Neuron (in vitro differentiated cells): Measurements from ENCODE around the gene MKNK1.

ENCODE experiments used
- H2AFZ ChIP-seq: one replicate; pipeline ENCODE4 v1.6.1; 2013; ENCODE audit warnings: low read depth, mild to moderate bottlenecking, inconsistent platforms, low read length, moderate library complexity
- H3K27me3 ChIP-seq: one replicate; pipeline ENCODE4 v1.6.1; 2013; ENCODE audit warnings: low read length; ENCODE audit not compliant: insufficient read depth
- H3K36me3 ChIP-seq: one replicate; pipeline ENCODE4 v1.6.1; 2013; ENCODE audit warnings: low read length; ENCODE audit not compliant: insufficient read depth
- H3K4me1 ChIP-seq: one replicate; pipeline ENCODE4 v1.6.1; 2013; ENCODE audit warnings: low read length; ENCODE audit not compliant: insufficient read depth
- H3K4me3 ChIP-seq: 2 replicates; pipeline ENCODE4 v1.5.1; 2013; ENCODE audit warnings: mild to moderate bottlenecking, low read length, moderate library complexity
- H3K9me3 ChIP-seq: one replicate; pipeline ENCODE4 v1.6.1; 2013; ENCODE audit warnings: low read length

The MKNK1 gene

DNA sequence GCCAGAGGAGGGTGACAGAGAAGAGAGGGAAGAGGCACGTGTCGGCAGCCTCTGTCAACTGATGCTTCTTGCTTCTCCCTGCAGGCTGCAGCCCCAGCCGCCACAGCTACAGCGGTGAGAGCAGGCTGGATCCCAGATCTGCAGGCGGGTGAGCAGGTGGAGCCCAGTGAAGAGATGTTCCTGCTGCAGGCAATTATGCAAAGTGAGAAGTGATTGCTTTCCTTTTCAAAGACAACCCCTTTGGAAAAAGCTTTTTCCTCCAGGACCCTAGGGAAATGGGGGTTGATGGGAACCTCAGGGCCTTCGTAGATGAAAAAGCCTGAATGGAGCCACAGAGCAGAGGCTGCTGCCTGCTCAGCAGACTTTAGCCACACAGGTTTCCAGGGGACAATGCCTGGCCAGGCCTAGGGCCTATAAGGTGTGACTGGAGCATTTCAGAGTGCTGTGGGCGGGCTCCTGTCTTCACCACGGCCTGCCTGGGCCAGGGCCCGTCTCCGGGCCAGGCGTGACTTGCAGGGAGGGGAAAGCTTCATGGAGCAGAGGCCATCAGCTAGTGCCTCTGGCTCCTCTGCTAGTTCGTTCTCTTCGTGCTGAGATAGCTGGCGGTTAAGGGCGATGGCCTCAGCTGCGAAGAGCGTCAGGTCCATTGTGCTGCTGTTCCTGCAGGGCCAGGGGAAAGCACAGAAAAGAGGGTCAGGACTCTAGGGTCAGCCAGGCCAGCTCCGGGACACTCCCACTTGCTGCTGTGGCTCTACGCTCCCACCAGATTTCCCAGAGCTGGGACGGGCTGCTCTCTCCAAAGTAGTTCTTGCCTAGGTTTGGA lies 45.7 kb downstream of the MKNK1 start:
- Histone ChIP-seq H3K9me3 (no peaks in the 10 kb centered on the region), H3K4me1 (peaks cover 23% of the 10 kb centered on the region), H3K4me3 (no peak overlapping the region), H3K36me3 (peaks cover 12% of the 10 kb centered on the region), H3K27me3 (no peaks in the 10 kb centered on the region), H2AFZ (no peak overlapping the region)

DNA sequence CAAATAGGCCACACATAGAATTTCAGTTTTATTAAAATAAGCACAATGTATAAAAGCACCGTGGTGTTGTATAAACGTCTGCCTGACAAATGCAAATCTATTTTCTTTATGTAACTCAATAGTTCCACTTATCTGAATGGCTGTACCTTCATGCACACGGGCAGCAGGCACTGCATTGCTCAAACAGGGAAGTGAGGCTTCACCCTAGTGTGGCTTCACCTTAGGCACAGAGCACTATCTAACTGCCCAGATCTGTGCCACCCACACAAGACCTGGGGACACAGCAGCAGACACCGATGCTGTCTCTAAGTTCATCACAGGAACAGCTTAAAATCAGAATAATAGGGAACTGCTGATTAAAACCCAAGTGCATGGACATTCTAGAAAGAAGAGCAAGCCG lies 46.7 kb downstream of the MKNK1 start:
- Histone ChIP-seq H3K4me1 (peaks cover 23% of the 10 kb centered on the region), H3K9me3 (no peaks in the 10 kb centered on the region), H3K27me3 (no peaks in the 10 kb centered on the region), H2AFZ (no peak overlapping the region), H3K4me3 (no peak overlapping the region), H3K36me3 (peaks cover 8% of the 10 kb centered on the region)

DNA sequence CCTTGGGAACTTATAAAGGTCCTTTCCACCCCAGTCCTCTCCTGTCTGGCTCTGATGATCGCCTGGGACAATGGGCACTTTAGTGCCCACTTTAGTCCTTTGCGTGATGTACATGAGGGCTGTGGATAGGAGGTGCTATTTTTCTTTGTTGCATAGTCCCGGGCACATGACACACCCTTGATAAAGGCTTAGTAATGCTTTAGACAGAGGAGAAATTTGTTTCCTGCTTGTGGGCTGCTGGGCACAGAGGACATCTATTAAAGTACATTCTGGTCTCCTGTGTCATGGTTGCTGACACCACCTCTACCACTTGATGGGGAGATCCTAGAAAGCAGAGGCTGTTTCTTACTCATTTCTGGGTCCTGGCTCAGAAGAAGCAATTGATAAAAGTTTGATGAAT lies 47.2 kb downstream of the MKNK1 start:
- no peaks in the 10 kb centered on the region for H3K9me3 ChIP-seq
- H3K4me1 ChIP-seq, result peaks cover 23% of the 10 kb centered on the region
- H2AFZ ChIP-seq, result no peak overlapping the region
- peaks cover 7% of the 10 kb centered on the region for H3K36me3 ChIP-seq
- no peak overlapping the region for H3K4me3 ChIP-seq
- no peaks in the 10 kb centered on the region for H3K27me3 ChIP-seq

DNA sequence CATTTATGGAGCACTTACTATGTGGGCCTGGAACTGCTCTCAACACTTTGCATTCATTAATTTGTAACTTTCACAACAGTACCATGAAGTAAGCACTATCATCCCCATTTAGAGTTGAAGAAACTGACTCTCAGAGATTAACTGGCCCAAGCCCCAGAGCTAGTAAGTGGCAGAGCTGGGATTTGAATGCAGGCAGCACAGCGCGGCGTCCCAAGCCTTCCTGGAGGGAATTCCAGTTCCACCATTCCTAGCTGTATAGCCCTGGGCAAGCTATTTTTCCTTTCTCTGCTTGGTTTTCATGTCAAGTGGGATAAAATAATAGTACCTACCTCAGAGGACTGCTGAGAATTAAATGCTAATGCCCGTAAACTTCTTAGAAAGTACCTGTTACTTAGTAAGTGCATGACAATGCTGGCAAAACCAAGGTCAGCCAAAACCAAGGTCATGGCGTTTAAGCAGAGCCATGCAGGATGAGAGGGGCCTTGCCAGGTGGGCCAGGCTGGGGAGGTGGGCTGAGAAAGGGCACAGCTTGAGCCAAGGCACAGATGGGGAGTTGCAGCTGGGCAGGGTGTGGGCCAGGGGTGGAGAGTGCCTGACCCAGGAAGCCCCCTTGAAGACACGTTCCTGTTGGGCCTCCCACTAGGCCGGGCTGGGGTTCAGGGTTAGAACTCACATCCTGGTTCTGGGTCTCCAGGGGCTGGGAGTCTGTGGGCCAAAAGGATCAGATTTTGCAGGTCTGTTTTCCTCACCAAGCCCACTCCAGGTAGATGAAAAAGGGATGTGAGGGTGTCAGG lies 48.0 kb downstream of the MKNK1 start:
- no peaks in the 10 kb centered on the region for H3K27me3 ChIP-seq
- no peak overlapping the region for H2AFZ ChIP-seq
- H3K9me3 ChIP-seq, result no peaks in the 10 kb centered on the region
- H3K4me3 ChIP-seq, result no peak overlapping the region
- H3K36me3 ChIP-seq, result no peaks in the 10 kb centered on the region
- peaks cover 23% of the 10 kb centered on the region for H3K4me1 ChIP-seq

GRCh38 chr1:46554597-46555381 lies 49.3 kb downstream of the MKNK1 start:
- peaks cover 31% of the 10 kb centered on the region for H3K4me1 ChIP-seq
- H3K4me3 ChIP-seq, result no peak overlapping the region
- no peaks in the 10 kb centered on the region for H3K27me3 ChIP-seq
- no peaks in the 10 kb centered on the region for H3K36me3 ChIP-seq
- H3K9me3 ChIP-seq, result no peaks in the 10 kb centered on the region
- no peak overlapping the region for H2AFZ ChIP-seq

- Histone ChIP-seq H3K36me3 (no peaks in the 10 kb centered on the region), H3K4me1 (peaks cover 36% of the 10 kb centered on the region), H3K9me3 (no peaks in the 10 kb centered on the region), H3K4me3 (no peak overlapping the region), H2AFZ (no peak overlapping the region), H3K27me3 (no peaks in the 10 kb centered on the region)
These were observed 49.9 kb downstream of the MKNK1 start for GRCh38 chr1:46554236-46554596.

DNA sequence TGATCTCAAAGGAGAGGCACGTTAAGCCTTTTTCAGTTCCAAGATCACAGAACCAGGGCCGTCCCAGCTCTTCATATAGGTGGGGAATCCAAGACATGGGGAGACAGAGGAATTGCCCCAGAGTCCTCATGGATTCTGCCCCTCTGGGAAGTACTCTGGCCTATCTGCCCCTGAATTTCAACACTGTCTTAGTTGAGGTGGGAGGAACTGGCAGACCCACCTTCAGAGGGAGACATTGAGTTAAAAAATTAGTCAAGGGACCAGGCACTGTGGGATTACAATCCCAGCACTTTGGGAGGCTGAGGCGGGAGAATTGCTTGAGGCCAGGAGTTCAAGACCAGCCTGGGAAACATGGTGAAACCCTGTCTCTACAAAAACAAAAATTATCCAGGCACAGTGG lies 50.6 kb downstream of the MKNK1 start:
- H3K36me3 ChIP-seq, result no peaks in the 10 kb centered on the region
- H3K4me1 ChIP-seq, result peaks cover 31% of the 10 kb centered on the region
- no peaks in the 10 kb centered on the region for H3K27me3 ChIP-seq
- no peak overlapping the region for H3K4me3 ChIP-seq
- H3K9me3 ChIP-seq, result no peaks in the 10 kb centered on the region
- no peak overlapping the region for H2AFZ ChIP-seq

- Histone ChIP-seq H3K4me1 (peaks cover 22% of the 10 kb centered on the region), H3K9me3 (no peaks in the 10 kb centered on the region), H2AFZ (no peak overlapping the region), H3K27me3 (peaks cover 3% of the 10 kb centered on the region), H3K36me3 (no peaks in the 10 kb centered on the region), H3K4me3 (no peak overlapping the region)
These were observed 51.5 kb downstream of the MKNK1 start for GRCh38 chr1:46552357-46553237.

- no peak within 1 kb of the TSS for H2AFZ ChIP-seq
- peaks cover 22% of the 10 kb centered on the region for H3K4me1 ChIP-seq
- no peaks in the 10 kb centered on the region for H3K36me3 ChIP-seq
- H3K4me3 ChIP-seq, result no peak within 1 kb of the TSS
- no peaks in the 10 kb centered on the region for H3K9me3 ChIP-seq
- peaks cover 12% of the 10 kb centered on the region for H3K27me3 ChIP-seq
These were observed 52.4 kb downstream of the MKNK1 start, which contains the start of gene KNCN for GRCh38 chr1:46551597-46552095. Gene KNCN, minus strand, starts transcription at chr1:46551647. Its CDS starts 432 bp downstream, at chr1:46551215.

GRCh38 chr1:46550751-46551231 lies 53.3 kb downstream of the MKNK1 start:
- no peak overlapping the region for H3K4me3 ChIP-seq

DNA sequence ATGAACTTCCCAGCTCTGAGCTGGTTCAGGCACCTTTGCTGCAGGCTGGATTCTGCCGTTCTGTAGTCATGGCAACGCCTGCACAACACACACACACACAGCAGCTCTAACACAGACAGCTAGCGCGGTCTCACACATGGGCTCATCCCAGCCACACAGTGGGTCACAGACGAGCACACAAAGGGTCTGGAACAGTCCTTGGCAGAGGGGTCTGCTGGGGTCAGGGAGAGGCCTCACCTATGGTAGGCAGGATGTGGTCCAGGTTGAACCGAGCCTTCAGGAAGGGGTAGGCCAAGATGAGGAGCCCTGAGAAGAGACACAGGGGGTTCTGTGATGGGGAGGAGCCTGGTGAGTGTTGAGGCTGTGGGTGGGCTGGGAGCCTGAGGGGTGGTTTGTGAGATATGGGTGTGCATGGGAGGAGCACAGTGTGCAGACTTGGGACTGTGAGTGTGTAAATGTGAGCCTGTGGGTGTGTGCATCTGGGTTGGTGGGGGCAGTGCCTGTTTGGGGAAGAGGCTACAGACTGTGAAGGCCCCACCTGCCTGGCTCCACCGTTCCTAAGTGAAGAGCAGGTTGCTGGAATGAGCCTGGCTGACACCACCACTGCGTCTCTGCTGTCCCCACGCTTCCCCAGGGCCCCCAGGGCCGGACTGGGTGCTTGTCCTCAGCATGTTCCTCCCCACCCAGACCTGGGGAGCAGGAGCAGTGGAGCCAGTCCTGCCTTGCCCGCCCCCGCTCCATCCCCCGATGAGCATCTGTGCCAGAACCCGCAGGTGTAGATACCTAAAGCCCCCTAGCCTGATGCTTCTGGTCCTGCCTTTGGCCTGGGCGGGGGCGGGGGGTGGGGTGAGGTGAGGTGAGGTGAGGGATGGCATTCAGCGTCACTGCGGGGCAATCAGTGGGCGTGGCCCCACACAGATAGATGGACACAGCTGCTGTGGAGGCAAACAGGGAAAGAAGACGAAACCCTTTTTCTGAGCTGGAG lies 54.1 kb downstream of the MKNK1 start:
- no peak overlapping the region for H2AFZ ChIP-seq
- H3K9me3 ChIP-seq, result no peaks in the 10 kb centered on the region
- peaks cover 22% of the 10 kb centered on the region for H3K4me1 ChIP-seq
- peaks cover 28% of the 10 kb centered on the region for H3K27me3 ChIP-seq
- H3K36me3 ChIP-seq, result no peaks in the 10 kb centered on the region
- H3K4me3 ChIP-seq, result peak overlapping the region; percentile 13

More at GRCh38 chr1:46550751-46551231, 53.3 kb downstream of the MKNK1 start:
- H3K9me3 ChIP-seq, result no peaks in the 10 kb centered on the region
- no peaks in the 10 kb centered on the region for H3K36me3 ChIP-seq
- H3K27me3 ChIP-seq, result peaks cover 20% of the 10 kb centered on the region
- no peak overlapping the region for H2AFZ ChIP-seq
- peaks cover 22% of the 10 kb centered on the region for H3K4me1 ChIP-seq
